Measurements from ENCODE around the gene GDPD4. TPM values are rescaled to one million over a fixed set of nuclear protein-coding genes. Genes with fewer than 3 reads are reported as not detected.

GDPD4 gene
- polyA plus RNA-seq, 2 of the 4 experiments (the other 2 are of a cell fraction) = not detected

- no peak for FAIRE-seq
- ChIA-PET POLR2A (no interaction called here), CTCF (interaction anchor here (2.8 to 8.6 kb wide), 2 partner anchors 16 to 45 kb away, joined by 20 to 90 read pairs; partner anchors contain the start of gene MYO7A)
- Histone ChIP-seq H3K4me1 (no peaks in the 10 kb centered on the region), H3K4me2 (no peak overlapping the region), H3K4me3 (no peak overlapping the region), H3K9me3 (no peaks in the 10 kb centered on the region), H3K27ac (no peak overlapping the region)
- no peak for DNase-seq (ENCODE audit: low read depth in 1 of 2, low spot score in 1 of 2)
- 91% methylated on average over 16 of the region's 16 CpGs for WGBS (ENCODE audit: missing lambda C conversion rate)
- TF ChIP-seq CBX2 (IDR thresholded peaks at IDR 0.05; ENCODE audit: borderline replicate concordance, low read depth) (no peak), HES2 (IDR thresholded peaks at IDR 0.05) (no peak), EHMT2 (IDR thresholded peaks at IDR 0.05; ENCODE audit: low read depth) (no peak), SREBF2 (IDR thresholded peaks at IDR 0.05) (no peak), NFE2L2 (conservative IDR thresholded peaks at IDR 0.05; ENCODE audit: low read length) (no peak), ZSCAN20 (CRISPR knock-in tag; IDR thresholded peaks at IDR 0.05) (no peak)
- no peak for ATAC-seq
Observed at GRCh38 chr11:77172666-77172982, 128.9 kb downstream of the GDPD4 start.

GRCh38 chr11:77171885-77172665, 129.4 kb downstream of the GDPD4 start:
- no peaks in the 10 kb centered on the region for H3K4me1 ChIP-seq
- TF ChIP-seq ZFP36 (IDR thresholded peaks at IDR 0.05; ENCODE audit: borderline replicate concordance, partially characterized antibody) (peak; percentile 38), RNF2 (IDR thresholded peaks at IDR 0.05; ENCODE audit: borderline replicate concordance, low read depth) (no peak)
- DNase-seq (ENCODE audit: low read depth in 1 of 2, low spot score in 1 of 2) (no peak), ATAC-seq (no peak), FAIRE-seq (no peak)
- no peak overlapping the region for H3K4me2 ChIP-seq
- no peaks in the 10 kb centered on the region for H3K9me3 ChIP-seq
- ChIA-PET POLR2A (no interaction called here), CTCF (interaction anchor here (0.8 to 8.6 kb wide), 4 partner anchors 16 to 438 kb away, joined by 3 to 90 read pairs (median 3); partner anchors contain the start of gene MYO7A)
- no peak overlapping the region for H3K27ac ChIP-seq
- H3K4me3 ChIP-seq = no peak overlapping the region
- 76% methylated on average over 14 of the region's 20 CpGs for WGBS (ENCODE audit: missing lambda C conversion rate)

GRCh38 chr11:77171254-77171653, 130.2 kb downstream of the GDPD4 start:
- FAIRE-seq (no peak), DNase-seq (ENCODE audit: low read depth in 1 of 2, low spot score in 1 of 2) (no peak), ATAC-seq (no peak)
- no peak for TF ChIP-seq PHF8 (IDR thresholded peaks at IDR 0.05; ENCODE audit: borderline replicate concordance, low read depth)
- TF ChIP-seq TFCP2L1 (CRISPR knock-in tag; IDR thresholded peaks at IDR 0.05) = no peak
- TF ChIP-seq KDM5A (IDR thresholded peaks at IDR 0.05) = no peak
- no peak for TF ChIP-seq PBX3 (IDR thresholded peaks at IDR 0.05)
- no peak for TF ChIP-seq HEYL (CRISPR knock-in tag; IDR thresholded peaks at IDR 0.05)
- no peak for TF ChIP-seq FOSB (CRISPR knock-in tag; IDR thresholded peaks at IDR 0.05)
- no peak for TF ChIP-seq EHF (CRISPR knock-in tag; IDR thresholded peaks at IDR 0.05)
- TF ChIP-seq MAX (IDR thresholded peaks at IDR 0.05) = no peak
- TF ChIP-seq RCOR1 (IDR thresholded peaks at IDR 0.05; ENCODE audit: low read depth, low read length) = no peak
- no peak for TF ChIP-seq HMGXB4 (CRISPR knock-in tag; IDR thresholded peaks at IDR 0.05; ENCODE audit: borderline replicate concordance)
- TF ChIP-seq SMC3 (IDR thresholded peaks at IDR 0.05) = no peak
- TF ChIP-seq CHD4 (IDR thresholded peaks at IDR 0.05; ENCODE audit: borderline replicate concordance) = no peak
- no peak for TF ChIP-seq NR3C1 (IDR thresholded peaks at IDR 0.05)
- TF ChIP-seq KDM1A (IDR thresholded peaks at IDR 0.05; ENCODE audit: low read depth) = no peak
- TF ChIP-seq USF2 (IDR thresholded peaks at IDR 0.05) = no peak
- no peak for TF ChIP-seq EHMT2 (IDR thresholded peaks at IDR 0.05; ENCODE audit: low read depth)
- no peak for TF ChIP-seq FOSL2 (IDR thresholded peaks at IDR 0.05)
- no peak for TF ChIP-seq FOSL2 (CRISPR knock-in tag; IDR thresholded peaks at IDR 0.05)
- no peak for TF ChIP-seq CEBPB (IDR thresholded peaks at IDR 0.05)
- TF ChIP-seq RNF2 (IDR thresholded peaks at IDR 0.05; ENCODE audit: borderline replicate concordance, low read depth) = no peak
- no peaks in the 10 kb centered on the region for H3K4me1 ChIP-seq
- WGBS (ENCODE audit: missing lambda C conversion rate) = 90% methylated on average over 6 of the region's 8 CpGs
- no peak overlapping the region for H3K4me2 ChIP-seq
- ChIA-PET POLR2A (no interaction called here), CTCF (interaction anchor here (0.8 to 1.1 kb wide), 3 partner anchors 16 to 437 kb away, joined by 3 read pairs; partner anchors contain the start of gene MYO7A)
- H3K4me3 ChIP-seq = no peak overlapping the region
- no peaks in the 10 kb centered on the region for H3K9me3 ChIP-seq
- no peak overlapping the region for H3K27ac ChIP-seq
